OCI-LY3 (cell line): ENCODE measurements around the gene ABLIM2.

Experiments
- H2AFZ ChIP-seq: fragments of 200-600, 300-600 bp; shearing (Covaris generic); 2 replicates; pipeline ENCODE4 v1.6.0; 2014; ENCODE audit warnings: antibody characterized with exemption, low read depth, low read length
- H3K27ac ChIP-seq: fragments of 200-600, 300-600 bp; sonication (generic); 2 replicates; pipeline ENCODE4 v1.5.1; 2014; ENCODE audit warnings: mild to moderate bottlenecking, low read length, moderate library complexity, mixed read lengths
- H3K27me3 ChIP-seq: fragments of 200-600, 300-600 bp; sonication (generic); 2 replicates; pipeline ENCODE4 v1.6.1; 2014; ENCODE audit warnings: low read depth, low read length, mixed read lengths
- H3K36me3 ChIP-seq: fragments of 200-600, 300-600 bp; sonication (generic); replicated peaks from 2 replicates; pipeline ENCODE3; 2014; ENCODE audit warnings: low read depth, low read length, mixed read lengths
- H3K4me1 ChIP-seq: fragments of 300-600, 200-600 bp; sonication (generic); 2 replicates; pipeline ENCODE4 v1.6.1; 2014; ENCODE audit warnings: low read length, mixed read lengths
- H3K4me2 ChIP-seq: fragments of 200-600, 300-600 bp; sonication (generic); 2 replicates; pipeline ENCODE4 v1.6.1; 2014; ENCODE audit warnings: low read length, mixed read lengths
- H3K4me3 ChIP-seq: fragments of 300-600, 200-600 bp; sonication (generic); 2 replicates; pipeline ENCODE4 v1.5.1; 2014; ENCODE audit warnings: antibody characterized with exemption, mild to moderate bottlenecking, low read length, moderate library complexity
- H3K79me2 ChIP-seq: fragments of 300-600, 200-600 bp; shearing (Covaris generic); 2 replicates; pipeline ENCODE4 v1.6.1; 2014; ENCODE audit warnings: mild to moderate bottlenecking, low read length, mixed read lengths
- H3K9ac ChIP-seq: fragments of 300-600, 200-600 bp; shearing (Covaris generic); 2 replicates; pipeline ENCODE4 v1.6.0; 2014; ENCODE audit warnings: mild to moderate bottlenecking, low read length, moderate library complexity
- H3K9me3 ChIP-seq: fragments of 200-600, 300-600 bp; shearing (Covaris generic); 2 replicates; pipeline ENCODE4 v1.6.1; 2014; ENCODE audit warnings: low read length, mixed read lengths; ENCODE audit not compliant: insufficient read depth
- H4K20me1 ChIP-seq: fragments of 200-600, 300-600 bp; sonication (generic); 2 replicates; pipeline ENCODE4 v1.6.1; 2016; ENCODE audit warnings: low read length, mixed read lengths; ENCODE audit not compliant: insufficient read depth
- EZH2phosphoT487 ChIP-seq: fragments of 200-600 bp; shearing (Covaris generic); IDR thresholded peaks from 2 replicates; pipeline ENCODE4 v1.6.1; 2018; ENCODE audit warnings: antibody characterized with exemption, mixed run types, low read depth
- TF ChIP-seq, protein P1 (sequence below): fragments of 200-600, 300-600 bp; sonication (generic); IDR thresholded peaks from 2 replicates; pipeline ENCODE4 v1.5.1; 2014; ENCODE audit warnings: antibody characterized with exemption, low read length, low read depth

Gene ABLIM2

DNA sequence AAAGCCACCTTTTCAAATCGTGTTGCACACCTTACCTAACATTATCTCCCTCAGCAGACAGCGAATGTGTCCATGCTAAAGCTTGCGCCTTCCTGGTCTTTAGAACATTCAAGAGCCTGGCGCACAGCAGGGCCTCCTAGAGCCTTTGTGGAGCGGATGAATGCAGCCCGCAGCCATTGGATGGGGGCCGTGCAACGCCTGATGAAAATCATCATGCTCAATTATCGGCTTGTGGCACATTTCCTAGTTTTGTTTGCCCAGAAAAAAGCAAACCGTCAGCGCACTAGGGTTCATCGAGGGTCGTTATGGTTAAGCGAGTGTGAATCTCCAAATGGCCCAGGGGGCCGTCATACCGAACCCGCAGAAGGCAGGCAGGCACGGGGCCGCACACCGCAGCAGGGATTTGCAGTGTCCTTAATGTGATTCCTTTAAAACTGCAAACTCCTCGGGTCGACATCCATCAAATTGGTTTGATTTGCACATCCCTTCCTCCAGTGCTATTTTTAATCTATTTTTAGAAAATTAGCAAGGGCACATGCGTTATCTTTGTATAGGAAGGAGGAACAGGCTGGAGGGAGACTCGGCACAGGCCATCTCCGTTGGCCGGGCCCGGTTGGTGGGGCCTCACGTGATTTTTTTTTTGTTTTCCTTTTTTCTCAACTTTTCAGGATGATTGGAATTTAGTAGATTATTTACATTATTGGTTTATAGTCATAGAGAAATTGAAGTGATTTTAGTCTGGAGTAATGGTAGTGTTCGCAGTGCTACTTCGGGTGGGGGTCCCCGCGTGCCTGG lies 53.1 kb downstream of the ABLIM2 start:
- Histone ChIP-seq H3K79me2 (no peaks in the 10 kb centered on the region), H3K27me3 (no peaks in the 10 kb centered on the region), H3K9me3 (no peaks in the 10 kb centered on the region), H2AFZ (no peak overlapping the region), H3K4me2 (no peak overlapping the region), H3K27ac (no peak overlapping the region), H3K4me3 (no peak overlapping the region), H4K20me1 (no peaks in the 10 kb centered on the region), H3K4me1 (no peaks in the 10 kb centered on the region), H3K9ac (no peak overlapping the region), H3K36me3 (no peaks in the 10 kb centered on the region)
- no peak for TF ChIP-seq EZH2phosphoT487
- TF ChIP-seq, protein P1, sequence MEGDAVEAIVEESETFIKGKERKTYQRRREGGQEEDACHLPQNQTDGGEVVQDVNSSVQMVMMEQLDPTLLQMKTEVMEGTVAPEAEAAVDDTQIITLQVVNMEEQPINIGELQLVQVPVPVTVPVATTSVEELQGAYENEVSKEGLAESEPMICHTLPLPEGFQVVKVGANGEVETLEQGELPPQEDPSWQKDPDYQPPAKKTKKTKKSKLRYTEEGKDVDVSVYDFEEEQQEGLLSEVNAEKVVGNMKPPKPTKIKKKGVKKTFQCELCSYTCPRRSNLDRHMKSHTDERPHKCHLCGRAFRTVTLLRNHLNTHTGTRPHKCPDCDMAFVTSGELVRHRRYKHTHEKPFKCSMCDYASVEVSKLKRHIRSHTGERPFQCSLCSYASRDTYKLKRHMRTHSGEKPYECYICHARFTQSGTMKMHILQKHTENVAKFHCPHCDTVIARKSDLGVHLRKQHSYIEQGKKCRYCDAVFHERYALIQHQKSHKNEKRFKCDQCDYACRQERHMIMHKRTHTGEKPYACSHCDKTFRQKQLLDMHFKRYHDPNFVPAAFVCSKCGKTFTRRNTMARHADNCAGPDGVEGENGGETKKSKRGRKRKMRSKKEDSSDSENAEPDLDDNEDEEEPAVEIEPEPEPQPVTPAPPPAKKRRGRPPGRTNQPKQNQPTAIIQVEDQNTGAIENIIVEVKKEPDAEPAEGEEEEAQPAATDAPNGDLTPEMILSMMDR, result no peak

DNA sequence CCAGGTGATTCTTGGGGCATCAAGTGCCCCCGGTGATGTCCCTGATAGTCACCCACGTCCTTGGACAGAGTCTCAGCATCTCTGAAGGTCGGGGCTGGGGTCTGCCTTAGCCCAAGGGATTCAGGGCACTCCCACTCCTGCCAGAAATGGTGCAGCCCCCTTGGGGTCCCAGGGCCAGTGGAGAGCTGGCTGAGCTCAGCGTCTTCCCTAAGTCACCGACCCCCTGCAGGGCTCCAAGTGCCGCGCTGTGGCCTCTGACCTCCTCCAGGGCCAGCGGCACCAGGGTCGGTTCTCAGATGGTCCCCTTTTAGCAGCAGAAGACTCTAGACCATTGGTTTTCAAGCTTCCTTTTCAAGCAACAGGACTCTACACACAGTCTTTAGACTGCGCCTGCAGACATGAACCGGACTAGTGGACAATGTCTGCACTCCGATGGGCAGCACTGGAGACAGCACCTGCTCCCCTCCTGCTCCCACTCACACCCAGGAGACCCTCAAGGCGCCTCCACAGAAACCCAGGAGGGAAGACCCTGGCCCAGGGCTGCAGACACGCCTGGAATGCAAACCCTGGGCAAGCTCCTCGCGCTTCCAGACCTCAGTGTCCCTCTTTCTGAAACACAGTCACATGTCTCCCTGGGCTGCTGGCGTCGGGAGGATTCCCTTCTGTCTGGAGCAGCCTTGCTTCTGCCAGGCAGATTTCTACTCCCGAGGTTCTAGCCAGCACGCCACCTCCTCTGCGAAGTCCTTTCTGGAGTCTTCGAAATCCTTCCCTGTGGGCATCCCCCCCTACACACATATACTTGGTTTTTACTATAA lies 53.9 kb downstream of the ABLIM2 start:
- H3K4me3 ChIP-seq, result no peak overlapping the region
- no peaks in the 10 kb centered on the region for H3K4me1 ChIP-seq
- no peak overlapping the region for H2AFZ ChIP-seq
- TF ChIP-seq, protein P1, result no peak
- no peak for TF ChIP-seq EZH2phosphoT487
- H4K20me1 ChIP-seq, result no peaks in the 10 kb centered on the region
- H3K27ac ChIP-seq, result no peak overlapping the region
- H3K27me3 ChIP-seq, result no peaks in the 10 kb centered on the region
- no peaks in the 10 kb centered on the region for H3K79me2 ChIP-seq
- H3K9me3 ChIP-seq, result no peaks in the 10 kb centered on the region
- no peaks in the 10 kb centered on the region for H3K36me3 ChIP-seq
- no peak overlapping the region for H3K4me2 ChIP-seq
- H3K9ac ChIP-seq, result no peak overlapping the region

DNA sequence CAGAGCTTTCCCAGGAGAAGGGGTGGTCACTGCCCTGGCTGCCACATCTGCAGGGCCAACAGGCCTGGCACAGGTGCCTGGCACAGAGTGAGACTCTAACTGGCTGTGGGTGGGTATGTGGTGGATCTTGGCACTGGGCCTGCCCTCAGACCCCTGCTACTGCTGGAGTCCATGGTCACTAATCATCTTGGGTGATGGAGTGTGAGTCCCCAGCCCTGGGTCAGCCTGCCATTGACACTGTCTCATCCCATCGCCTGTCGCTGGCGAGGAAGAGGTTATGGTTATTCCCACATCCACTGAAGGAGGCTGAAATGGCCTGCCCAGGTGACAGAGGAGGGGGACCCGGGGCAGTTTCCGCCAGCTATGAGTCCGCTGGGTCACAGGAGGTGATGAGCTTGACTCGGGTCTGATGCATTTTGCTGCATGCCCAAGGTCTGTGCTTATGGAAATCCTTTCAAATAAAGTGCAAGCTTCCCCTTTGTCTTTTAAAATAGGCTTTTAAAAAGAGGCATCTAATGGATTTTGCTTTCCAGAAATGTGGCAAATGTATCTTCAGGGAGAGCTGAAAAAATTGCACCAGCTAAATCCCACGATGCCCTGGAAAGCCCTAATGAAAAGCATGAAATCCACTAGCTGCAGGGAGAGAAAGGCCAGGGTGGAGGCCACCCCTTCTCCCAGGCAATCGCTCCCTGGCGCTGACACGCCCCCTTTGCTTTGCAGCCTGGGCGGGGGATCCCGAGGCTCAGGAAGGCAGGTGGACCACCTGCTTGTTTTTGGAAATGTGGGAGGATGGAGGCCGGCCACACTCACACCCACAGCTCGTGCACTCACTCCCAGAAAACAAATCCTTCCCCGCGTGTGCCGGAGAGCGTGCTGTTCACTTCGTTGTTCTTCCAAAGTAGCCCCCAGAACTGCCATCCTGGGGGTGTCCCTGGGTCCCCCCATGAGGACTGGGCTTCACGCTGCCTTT lies 54.9 kb downstream of the ABLIM2 start:
- Histone ChIP-seq H3K9me3 (no peaks in the 10 kb centered on the region), H3K27me3 (no peaks in the 10 kb centered on the region), H2AFZ (no peak overlapping the region), H3K4me2 (no peak overlapping the region), H3K4me1 (no peaks in the 10 kb centered on the region), H4K20me1 (no peaks in the 10 kb centered on the region), H3K9ac (no peak overlapping the region), H3K27ac (no peak overlapping the region), H3K36me3 (no peaks in the 10 kb centered on the region), H3K79me2 (no peaks in the 10 kb centered on the region), H3K4me3 (no peak overlapping the region)
- TF ChIP-seq, protein P1, result no peak
- no peak for TF ChIP-seq EZH2phosphoT487
